ENCODE measurements around the gene DNM2. TPM values are rescaled to one million over a fixed set of nuclear protein-coding genes. Genes with fewer than 3 reads are reported as not detected.
A peak's percentile ranks its signal among the peaks of the same experiment; 100 is the strongest.

Gene DNM2
- total RNA-seq, 1 experiment from 2014 or later = 188 TPM

DNA sequence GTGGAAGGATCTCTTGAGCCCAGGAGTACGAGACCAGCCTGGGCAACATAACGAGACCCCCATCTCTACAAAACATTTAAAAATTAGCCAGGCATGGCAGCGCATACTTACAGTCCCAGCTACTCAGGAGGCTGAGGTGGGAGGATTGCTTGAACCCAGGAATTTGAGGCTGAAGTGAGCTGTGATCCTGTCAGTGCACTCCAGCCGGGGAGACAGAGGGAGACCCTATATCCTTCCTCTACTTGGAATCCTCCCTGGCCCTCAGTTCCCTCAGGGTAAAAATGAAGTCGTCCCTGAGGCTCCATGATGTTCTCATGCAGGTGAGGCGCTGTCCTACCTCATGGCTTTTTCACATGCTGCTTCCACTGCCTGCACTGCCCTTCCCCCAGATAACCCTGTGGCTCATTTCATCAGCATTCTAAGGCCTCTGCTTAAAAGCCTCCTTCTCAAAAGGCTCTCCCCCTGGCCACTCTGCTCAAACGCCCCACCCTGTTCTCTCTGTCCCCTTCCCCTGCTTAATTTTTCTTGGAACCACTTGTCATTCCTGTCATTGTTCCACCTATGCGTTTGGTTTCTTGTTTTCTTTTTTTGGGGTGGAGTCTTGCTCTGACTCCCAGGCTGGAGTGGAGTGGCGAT lies 19.2 kb downstream of the DNM2 start:
- no peaks in the 10 kb centered on the region for H3K9me2 ChIP-seq (ENCODE audit: insufficient read depth)
- H3K4me3 ChIP-seq = no peak overlapping the region
- H3K27me3 ChIP-seq (ENCODE audit: insufficient read depth, low read depth) = no peaks in the 10 kb centered on the region
- H3K4me2 ChIP-seq = no peak overlapping the region
- no peaks in the 10 kb centered on the region; the same call in 1 of the 2 replicates for H3K9me3 ChIP-seq (ENCODE audit: insufficient read depth, low read depth)
- intact Hi-C loops (cut with micrococcal nuclease; ENCODE audit: unreplicated experiment) = no loop called here
- no peak overlapping the region for H3K27ac ChIP-seq
- H3K4me1 ChIP-seq (replicated peaks; ENCODE audit: insufficient read depth) = no peaks in the 10 kb centered on the region
- CTCF ChIA-PET = no interaction called here
- TF ChIP-seq EZH2 (IDR thresholded peaks at IDR 0.05; ENCODE audit: low read depth) = no peak
- TF ChIP-seq, protein P1, sequence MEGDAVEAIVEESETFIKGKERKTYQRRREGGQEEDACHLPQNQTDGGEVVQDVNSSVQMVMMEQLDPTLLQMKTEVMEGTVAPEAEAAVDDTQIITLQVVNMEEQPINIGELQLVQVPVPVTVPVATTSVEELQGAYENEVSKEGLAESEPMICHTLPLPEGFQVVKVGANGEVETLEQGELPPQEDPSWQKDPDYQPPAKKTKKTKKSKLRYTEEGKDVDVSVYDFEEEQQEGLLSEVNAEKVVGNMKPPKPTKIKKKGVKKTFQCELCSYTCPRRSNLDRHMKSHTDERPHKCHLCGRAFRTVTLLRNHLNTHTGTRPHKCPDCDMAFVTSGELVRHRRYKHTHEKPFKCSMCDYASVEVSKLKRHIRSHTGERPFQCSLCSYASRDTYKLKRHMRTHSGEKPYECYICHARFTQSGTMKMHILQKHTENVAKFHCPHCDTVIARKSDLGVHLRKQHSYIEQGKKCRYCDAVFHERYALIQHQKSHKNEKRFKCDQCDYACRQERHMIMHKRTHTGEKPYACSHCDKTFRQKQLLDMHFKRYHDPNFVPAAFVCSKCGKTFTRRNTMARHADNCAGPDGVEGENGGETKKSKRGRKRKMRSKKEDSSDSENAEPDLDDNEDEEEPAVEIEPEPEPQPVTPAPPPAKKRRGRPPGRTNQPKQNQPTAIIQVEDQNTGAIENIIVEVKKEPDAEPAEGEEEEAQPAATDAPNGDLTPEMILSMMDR (conservative IDR thresholded peaks at IDR 0.05) = no peak
- DNase-seq = no peak
- BruUV-seq (replicated peaks) = no TSS peak
- H4K20me1 ChIP-seq (ENCODE audit: insufficient read depth) = peaks cover 33% of the 10 kb centered on the region
- peaks cover 77% of the 10 kb centered on the region for H3K79me2 ChIP-seq (ENCODE audit: low read depth)
- peaks cover 22% of the 10 kb centered on the region; the same call in 1 of the 2 replicates for H3F3A ChIP-seq (ENCODE audit: insufficient read depth, low read depth)
- H2AFZ ChIP-seq = no peak overlapping the region
- no peaks in the 10 kb centered on the region for H3K36me3 ChIP-seq (ENCODE audit: low read depth)
- POLR2A ChIA-PET (ENCODE audit: unreplicated experiment) = interaction anchor here (0.7 kb wide), 1 partner anchor 20 kb away, joined by 3 read pairs; no protein-coding TSS in a partner anchor

DNA sequence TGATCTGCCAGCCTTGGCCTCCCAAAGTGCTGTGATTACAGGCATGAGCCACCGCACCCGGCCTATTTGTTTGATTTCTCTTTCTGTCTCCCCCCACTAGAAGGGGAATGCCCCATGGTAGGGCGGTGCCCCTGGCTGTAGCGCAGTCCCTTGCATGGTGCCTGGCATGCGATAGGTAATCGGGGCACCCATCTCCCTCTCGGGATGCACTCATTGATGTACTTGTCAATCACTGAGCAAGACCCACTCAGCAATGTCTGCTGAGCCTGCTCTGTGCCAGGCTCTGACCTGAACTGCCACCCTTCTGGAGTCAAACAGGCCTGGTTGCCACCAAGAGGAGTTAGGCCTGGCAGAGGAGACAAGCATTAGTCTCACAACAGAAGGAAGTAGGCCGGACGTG lies 19.8 kb downstream of the DNM2 start:
- DNase-seq = no peak
- peaks cover 30% of the 10 kb centered on the region for H4K20me1 ChIP-seq (ENCODE audit: insufficient read depth)
- no peaks in the 10 kb centered on the region for H3K4me1 ChIP-seq (replicated peaks; ENCODE audit: insufficient read depth)
- TF ChIP-seq, protein P1 (conservative IDR thresholded peaks at IDR 0.05) = no peak
- TF ChIP-seq EZH2 (IDR thresholded peaks at IDR 0.05; ENCODE audit: low read depth) = no peak
- H3K27me3 ChIP-seq (ENCODE audit: insufficient read depth, low read depth) = no peaks in the 10 kb centered on the region
- no TSS peak for BruUV-seq (replicated peaks)
- no peak overlapping the region for H3K4me3 ChIP-seq
- H3K9me3 ChIP-seq (ENCODE audit: insufficient read depth, low read depth) = no peaks in the 10 kb centered on the region; the same call in 1 of the 2 replicates
- no peak overlapping the region for H3K4me2 ChIP-seq
- H3K27ac ChIP-seq = no peak overlapping the region
- H3K79me2 ChIP-seq (ENCODE audit: low read depth) = peaks cover 80% of the 10 kb centered on the region
- peaks cover 22% of the 10 kb centered on the region; the same call in 1 of the 2 replicates for H3F3A ChIP-seq (ENCODE audit: insufficient read depth, low read depth)
- POLR2A ChIA-PET (ENCODE audit: unreplicated experiment) = no interaction called here
- intact Hi-C loops (cut with micrococcal nuclease; ENCODE audit: unreplicated experiment) = no loop called here
- H2AFZ ChIP-seq = no peak overlapping the region
- H3K9me2 ChIP-seq (ENCODE audit: insufficient read depth) = no peaks in the 10 kb centered on the region
- no peaks in the 10 kb centered on the region for H3K36me3 ChIP-seq (ENCODE audit: low read depth)
- CTCF ChIA-PET = no interaction called here

DNA sequence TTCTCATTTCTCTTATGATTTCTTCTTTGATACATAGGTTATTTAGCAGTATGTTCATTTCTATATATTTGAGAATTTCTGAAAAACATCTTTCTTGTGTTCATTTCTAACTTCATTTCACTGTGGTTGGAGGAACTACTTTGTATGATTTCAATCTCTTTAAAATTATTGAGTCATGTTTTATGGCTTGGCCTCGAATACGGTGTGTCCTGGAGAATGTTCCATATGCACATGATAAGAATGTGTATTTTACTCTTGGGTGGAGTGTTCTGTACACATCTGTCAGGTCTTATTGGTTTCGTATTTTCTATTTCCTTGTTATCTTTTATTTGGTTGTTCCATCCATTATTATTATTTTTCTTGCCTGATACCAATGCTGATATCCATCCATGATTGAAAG lies 22.9 kb downstream of the DNM2 start:
- CTCF ChIA-PET = no interaction called here
- peak in 1 of 2 experiments; percentile 3 for DNase-seq
- BruUV-seq (replicated peaks) = no TSS peak

More for the DNA sequence above, 22.9 kb downstream of the DNM2 start:
- Histone ChIP-seq H3K79me2 (ENCODE audit: low read depth) (peaks cover 84% of the 10 kb centered on the region), H3K36me3 (ENCODE audit: low read depth) (no peaks in the 10 kb centered on the region), H4K20me1 (ENCODE audit: insufficient read depth) (peaks cover 41% of the 10 kb centered on the region), H3K4me1 (replicated peaks; ENCODE audit: insufficient read depth) (0 out of 2 replicates have a peak, but pooled peaks cover 5% of the 10 kb centered on the region), H3K27ac (no peak overlapping the region), H2AFZ (no peak overlapping the region), H3K4me3 (no peak overlapping the region), H3K27me3 (ENCODE audit: insufficient read depth, low read depth) (no peaks in the 10 kb centered on the region), H3K9me2 (ENCODE audit: insufficient read depth) (no peaks in the 10 kb centered on the region), H3K4me2 (no peak overlapping the region), H3F3A (ENCODE audit: insufficient read depth, low read depth) (peaks cover 22% of the 10 kb centered on the region; the same call in 1 of the 2 replicates), H3K9me3 (ENCODE audit: insufficient read depth, low read depth) (no peaks in the 10 kb centered on the region; the same call in 1 of the 2 replicates)
- POLR2A ChIA-PET (ENCODE audit: unreplicated experiment) = no interaction called here
- no peak for TF ChIP-seq EZH2 (IDR thresholded peaks at IDR 0.05; ENCODE audit: low read depth)
- TF ChIP-seq, protein P1 (conservative IDR thresholded peaks at IDR 0.05) = no peak
- intact Hi-C loops (cut with micrococcal nuclease; ENCODE audit: unreplicated experiment) = no loop called here

Data from PC-9 (cell line).